ENCODE results near the gene BARX1.
"Not testable (repeated sequence)": the region's sequence is repeated elsewhere in the genome, so short reads cannot be mapped to it uniquely, and the experiment has no call there.

Gene BARX1

DNA sequence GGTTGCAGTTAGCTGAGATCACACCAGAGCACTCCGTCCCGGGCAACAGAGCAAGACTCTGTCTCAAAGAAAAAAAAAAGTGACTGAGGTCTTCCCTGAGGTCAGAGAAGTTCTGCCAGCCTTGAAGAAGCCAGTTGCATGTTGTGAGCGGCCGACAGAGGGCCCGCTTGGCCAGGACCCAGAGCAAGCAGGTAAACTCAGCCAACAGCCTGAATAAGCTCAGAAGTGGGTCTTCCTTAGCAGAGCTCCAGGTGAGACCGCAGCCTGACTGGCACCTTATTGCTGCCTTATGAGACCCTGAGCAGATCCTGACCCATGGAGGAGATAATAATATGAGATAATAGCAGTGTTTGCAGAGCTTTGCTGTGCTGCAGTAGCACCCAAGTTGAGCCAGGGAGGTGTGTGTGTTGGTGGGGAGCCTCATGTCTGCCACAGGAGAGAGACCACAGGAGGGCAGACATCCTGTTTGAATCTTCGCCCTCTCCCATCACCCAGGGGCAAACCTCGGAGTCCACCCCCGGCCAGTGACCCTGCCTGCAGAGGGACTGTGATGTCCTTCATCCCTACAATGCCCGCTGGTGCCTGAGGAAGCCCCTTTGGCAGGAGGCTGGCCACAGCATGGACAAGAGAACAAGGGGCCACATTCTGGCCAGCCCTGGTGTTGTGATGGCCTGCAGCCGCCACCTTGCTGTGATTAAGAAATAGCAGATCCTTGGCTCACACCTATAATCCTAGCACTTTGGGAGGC lies 10.8 kb upstream of the BARX1 start:
- DNase-seq = peak; percentile 32

GRCh38 chr9:93964685-93965084 lies 9.5 kb upstream of the BARX1 start:
- no peak for DNase-seq

GRCh38 chr9:93963969-93964368 lies 8.8 kb upstream of the BARX1 start:
- no peak for DNase-seq

- DNase-seq = not testable (repeated sequence)
Measured at GRCh38 chr9:93963489-93963888, 8.3 kb upstream of the BARX1 start.

GRCh38 chr9:93962561-93963440 lies 7.6 kb upstream of the BARX1 start:
- DNase-seq = peak; percentile 77

DNA sequence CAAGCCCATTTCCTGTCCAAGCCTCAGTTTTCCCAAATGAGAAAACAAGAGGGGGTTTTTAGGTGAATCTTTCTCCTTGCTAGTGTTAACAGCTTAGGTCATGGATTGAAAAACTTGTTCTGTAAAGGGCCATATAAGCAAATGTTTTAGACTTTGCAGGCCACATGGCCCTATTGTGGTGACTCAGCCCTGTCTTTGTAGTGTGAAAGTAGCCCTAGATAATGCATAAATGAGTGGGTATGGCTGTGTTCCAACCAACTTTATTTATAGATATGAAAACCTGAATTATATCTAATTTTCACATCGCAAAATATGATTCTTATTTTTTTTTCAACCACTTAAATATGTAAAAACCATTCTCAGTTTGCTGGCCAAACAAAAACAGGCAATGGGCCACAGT lies 6.9 kb upstream of the BARX1 start:
- DNase-seq = peak; percentile 36

- no peak for DNase-seq
Measured at GRCh38 chr9:93960971-93961841, 6.1 kb upstream of the BARX1 start.

DNA sequence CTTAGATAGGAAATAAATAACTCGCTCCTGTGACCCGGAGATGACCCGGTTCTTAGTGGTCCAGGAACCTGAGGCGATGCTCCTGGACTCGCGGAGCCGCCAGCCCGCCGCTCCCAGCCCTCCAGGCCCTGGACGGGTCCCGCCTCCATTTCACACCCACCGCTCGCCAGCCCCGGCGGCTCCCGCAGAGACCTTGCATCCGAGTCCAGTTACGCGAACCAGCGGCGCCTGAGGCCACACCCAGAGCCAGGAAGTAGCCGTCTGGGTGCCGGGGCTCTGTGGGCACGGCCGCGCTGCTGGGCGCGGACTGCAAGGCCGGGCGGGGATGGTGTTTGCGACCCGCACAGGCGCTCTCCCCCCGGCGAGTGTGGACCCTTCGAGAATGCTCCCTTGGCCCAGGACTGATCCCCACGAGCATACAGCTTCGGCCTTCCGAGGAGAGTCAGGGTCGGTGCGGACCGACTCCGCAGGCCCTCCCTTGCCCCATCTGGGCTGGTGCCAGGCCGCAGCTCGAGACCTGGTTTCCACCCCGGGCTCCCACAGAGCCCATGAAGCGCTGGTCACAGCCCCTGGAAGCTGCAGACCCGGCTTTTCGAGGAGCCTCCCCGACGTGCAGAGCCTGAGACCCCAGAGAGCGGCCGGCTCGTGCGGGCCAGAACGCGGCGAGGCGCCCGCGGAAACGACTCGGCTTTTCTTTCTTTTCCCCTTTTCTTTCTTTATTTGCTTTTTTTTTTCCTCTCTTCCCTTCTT lies 5.2 kb upstream of the BARX1 start:
- DNase-seq = no peak

- no peak for DNase-seq
Measured at GRCh38 chr9:93959739-93960154, 4.6 kb upstream of the BARX1 start.

DNA sequence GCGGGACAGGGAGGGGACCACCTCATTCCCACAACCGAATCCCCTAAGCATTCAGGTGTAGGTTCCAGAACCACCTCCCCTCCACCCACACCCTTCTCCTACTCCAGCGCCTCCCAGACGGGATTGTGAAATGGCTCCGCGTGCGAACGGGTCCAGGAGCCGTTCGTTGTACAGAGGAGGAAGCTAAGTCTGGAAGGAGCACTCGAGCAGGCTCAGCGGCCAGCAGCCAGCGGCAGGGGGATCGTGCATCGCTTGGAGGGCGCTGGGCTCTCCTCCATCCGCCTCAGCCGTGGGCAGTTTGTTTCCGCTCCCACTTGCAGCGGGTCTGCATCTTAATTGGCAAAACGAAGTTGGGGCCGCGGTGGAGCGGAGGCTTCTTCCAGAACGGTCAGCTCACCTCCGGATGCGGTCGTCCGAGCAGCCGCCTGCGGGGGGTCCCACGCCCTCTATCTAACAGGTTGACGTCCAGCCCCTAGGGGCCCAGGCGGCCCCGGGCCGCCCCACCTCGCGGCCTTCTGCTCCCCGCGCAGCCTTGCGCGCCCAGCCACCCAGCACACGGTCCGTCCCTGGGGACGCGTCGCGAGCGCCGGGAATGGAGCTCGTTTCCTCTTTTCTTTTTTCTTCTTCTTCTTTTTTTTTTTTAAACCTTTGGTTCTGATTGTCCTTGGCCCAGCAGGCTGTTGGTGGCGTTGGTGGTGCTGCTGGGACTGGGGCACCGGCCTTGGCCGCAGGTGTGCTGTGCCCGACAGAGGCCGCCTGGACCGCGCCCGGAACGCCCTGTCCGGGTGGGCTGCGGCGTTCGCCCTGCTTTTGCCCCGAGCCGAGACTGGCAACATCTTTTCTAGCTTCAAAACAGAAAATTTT lies 3.9 kb upstream of the BARX1 start:
- no peak for DNase-seq

DNA sequence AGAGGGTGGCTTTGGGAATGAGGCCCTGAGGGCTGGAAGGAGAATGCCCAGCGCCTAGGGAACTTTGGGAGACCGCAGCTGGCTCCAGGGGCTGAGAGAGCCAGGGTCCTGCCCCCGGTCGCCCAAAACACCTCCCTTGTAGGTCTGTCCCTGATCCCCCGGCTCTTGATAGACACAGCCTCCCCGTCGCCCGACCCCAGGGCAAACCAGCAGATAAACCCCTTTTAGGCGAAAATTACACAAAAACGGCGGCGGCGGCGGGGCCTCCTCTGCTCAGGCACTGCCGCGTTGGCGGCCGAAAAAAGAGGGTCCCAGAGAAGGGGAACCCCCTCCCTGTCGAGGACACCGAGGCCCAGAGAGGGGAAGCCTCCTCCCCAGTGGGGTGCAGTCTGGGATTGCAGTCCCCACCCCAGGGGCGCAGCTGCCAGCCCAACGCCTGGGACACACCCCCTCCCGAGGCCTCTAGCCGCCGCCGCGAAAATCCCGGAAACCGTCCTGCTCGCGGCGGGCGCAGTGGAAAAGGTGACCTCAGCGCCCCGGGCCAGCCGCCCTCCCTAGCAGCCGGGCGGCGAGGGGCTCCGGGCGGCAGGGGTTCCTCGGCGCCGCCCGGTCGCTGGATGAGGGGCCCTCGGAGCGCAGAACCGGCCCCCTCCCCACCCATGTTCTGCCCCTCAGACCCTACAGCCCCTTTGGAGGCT lies 3.1 kb upstream of the BARX1 start:
- no peak for DNase-seq

- DNase-seq = no peak
Measured at GRCh38 chr9:93955981-93956784, 1.0 kb upstream of the BARX1 start.

- no peak for DNase-seq
Measured at GRCh38 chr9:93954434-93955061, 607 bp downstream of the BARX1 start.

GRCh38 chr9:93953496-93954433 lies 1.4 kb downstream of the BARX1 start:
- DNase-seq = no peak

DNA sequence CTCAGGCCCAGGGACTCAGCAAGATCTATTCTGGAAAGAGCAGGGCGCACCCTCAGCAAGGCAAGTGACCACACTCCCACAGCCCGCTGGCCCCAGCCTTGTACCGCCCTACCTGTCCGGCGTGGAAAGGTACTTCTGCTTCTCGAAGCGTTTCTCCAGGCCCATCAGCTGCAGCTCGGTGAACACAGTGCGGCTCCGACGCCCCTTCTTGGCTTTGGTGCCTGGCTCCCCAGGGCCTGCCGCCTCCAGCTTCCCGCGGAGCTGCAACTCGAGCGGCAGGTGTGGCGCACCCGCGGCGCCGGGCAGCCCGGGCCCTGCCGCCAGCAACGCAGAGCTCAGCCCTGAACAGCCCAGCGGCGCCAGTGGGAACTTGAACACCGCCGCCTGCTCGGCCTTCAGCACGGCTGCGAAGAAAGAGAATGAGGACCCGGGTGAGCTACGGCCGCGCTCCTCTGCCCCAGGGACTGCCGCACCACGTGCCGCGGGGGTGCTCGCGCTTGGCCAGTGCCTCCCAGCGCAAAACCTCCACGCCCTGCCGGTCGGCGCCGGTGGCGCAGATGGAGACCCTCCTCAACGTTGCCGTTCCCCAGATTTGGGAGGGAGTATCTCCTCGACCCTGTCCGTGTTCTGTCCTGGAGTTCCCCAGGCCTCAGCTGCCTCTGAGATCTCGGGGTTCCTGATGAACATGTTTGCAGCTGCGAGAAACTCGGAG lies 2.2 kb downstream of the BARX1 start:
- no peak for DNase-seq

GRCh38 chr9:93952119-93952783 lies 2.9 kb downstream of the BARX1 start:
- no peak for DNase-seq

- no peak for DNase-seq
Measured at GRCh38 chr9:93951655-93952118, 3.5 kb downstream of the BARX1 start.

Data from RPMI8226 (cell line).